MM.1S (cell line): Measurements from ENCODE around the gene ESRRA.

Experiments
- DNase-seq: peaks from one replicate; pipeline ENCODE4 v3.0.0-alpha.2; 2015
- H2AFZ ChIP-seq: fragments of 300-600 bp; sonication (generic); 2 replicates; pipeline ENCODE4 v1.6.0; 2016; ENCODE audit warnings: antibody characterized with exemption, low read length
- H3F3A ChIP-seq: fragments of 300-600 bp; sonication (generic); 2 replicates; pipeline ENCODE4 v1.6.1; 2016; ENCODE audit warnings: mild to moderate bottlenecking, antibody characterized with exemption, low read length, moderate library complexity, mixed read lengths; ENCODE audit not compliant: insufficient read depth
- H3K27ac ChIP-seq: fragments of 300-600 bp; sonication (generic); 2 replicates; pipeline ENCODE4 v1.5.1; 2016; ENCODE audit warnings: mild to moderate bottlenecking, low read length
- H3K27me3 ChIP-seq: fragments of 300-600 bp; sonication (generic); replicated peaks from 2 replicates; pipeline ENCODE4 v1.6.0; 2016; ENCODE audit warnings: low read length; ENCODE audit not compliant: insufficient read depth
- H3K36me3 ChIP-seq: fragments of 300-600 bp; sonication (generic); replicated peaks from 2 replicates; pipeline ENCODE4 v1.6.1; 2016; ENCODE audit warnings: mild to moderate bottlenecking, low read length, mixed read lengths; ENCODE audit not compliant: insufficient read depth
- H3K4me1 ChIP-seq: fragments of 300-600 bp; sonication (generic); 2 replicates; pipeline ENCODE4 v1.6.1; 2016; ENCODE audit warnings: low read length, mixed read lengths
- H3K4me2 ChIP-seq: fragments of 300-600 bp; sonication (generic); 2 replicates; pipeline ENCODE4 v1.6.0; 2016; ENCODE audit warnings: low read depth, low read length
- H3K4me3 ChIP-seq: fragments of 300-600 bp; sonication (generic); 2 replicates; pipeline ENCODE4 v1.5.1; 2016; ENCODE audit warnings: low read length, mixed read lengths
- H3K79me2 ChIP-seq: fragments of 300-600 bp; sonication (generic); 2 replicates; pipeline ENCODE4 v1.6.1; 2016; ENCODE audit warnings: mixed run types, low read length, mixed read lengths
- H3K9ac ChIP-seq: fragments of 300-600 bp; sonication (generic); 2 replicates; pipeline ENCODE4 v1.6.1; 2016; ENCODE audit warnings: low read length, mixed read lengths
- H3K9me2 ChIP-seq: fragments of 300-600 bp; sonication (generic); replicated peaks from 2 replicates; pipeline ENCODE4 v1.6.1; 2016; ENCODE audit warnings: mild to moderate bottlenecking, low read length, mixed read lengths; ENCODE audit not compliant: insufficient read depth
- H3K9me3 ChIP-seq: fragments of 300-600 bp; sonication (generic); replicated peaks from 2 replicates; pipeline ENCODE4 v1.6.1; 2016; ENCODE audit warnings: mild to moderate bottlenecking, low read length, mixed read lengths; ENCODE audit not compliant: insufficient read depth
- H4K20me1 ChIP-seq: fragments of 300-600 bp; sonication (generic); 2 replicates; pipeline ENCODE4 v1.6.1; 2016; ENCODE audit warnings: mild to moderate bottlenecking, low read length, moderate library complexity, mixed read lengths; ENCODE audit not compliant: insufficient read depth
- EZH2 ChIP-seq: fragments of 300-600 bp; sonication (generic); optimal IDR thresholded peaks from 2 replicates; pipeline ENCODE3; 2017; ENCODE audit warnings: low read depth, mild to moderate bottlenecking, antibody characterized with exemption, low read length, mixed read lengths
- EZH2phosphoT487 ChIP-seq: fragments of 300-600 bp; sonication (generic); IDR thresholded peaks from 2 replicates; pipeline ENCODE4 v1.6.1; 2018; ENCODE audit warnings: antibody characterized with exemption, low read length
- TF ChIP-seq, protein P1 (sequence below): fragments of 300-600 bp; sonication (generic); IDR thresholded peaks from 2 replicates; pipeline ENCODE4 v1.5.1; 2016; ENCODE audit warnings: antibody characterized with exemption, low read length, mixed read lengths

ESRRA gene

DNA sequence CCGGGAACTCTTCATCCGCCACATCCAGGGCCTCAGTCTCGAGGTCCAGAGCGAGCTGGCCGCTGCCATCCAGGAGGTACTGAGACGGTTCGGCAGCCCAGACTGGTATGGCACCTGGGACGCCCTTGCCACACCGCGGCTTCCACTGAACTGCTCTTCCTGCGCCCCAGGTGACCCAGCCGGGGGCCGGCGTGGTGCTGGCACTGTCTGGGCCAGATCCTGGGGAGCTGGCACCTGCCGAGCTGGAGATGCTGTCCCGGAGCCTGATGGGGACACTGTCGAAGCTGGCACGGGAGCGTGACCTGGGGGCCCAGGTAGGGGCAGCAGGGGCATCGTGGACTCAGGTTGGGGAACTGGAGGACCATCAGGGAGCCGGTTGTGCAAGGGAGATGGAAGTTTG is 36.1 kb downstream of the ESRRA start:
- DNase-seq: no peak
- peak overlapping the region; percentile 94 for H3K4me2 ChIP-seq
- no peak overlapping the region for H3K4me3 ChIP-seq
- peaks cover 39% of the 10 kb centered on the region for H3K79me2 ChIP-seq
- H3K27ac ChIP-seq: no peak overlapping the region
- H3K9ac ChIP-seq: no peak overlapping the region
- H3F3A ChIP-seq: peaks cover 9% of the 10 kb centered on the region
- no peaks in the 10 kb centered on the region for H3K9me2 ChIP-seq
- H4K20me1 ChIP-seq: no peaks in the 10 kb centered on the region
- TF ChIP-seq EZH2phosphoT487: no peak
- TF ChIP-seq EZH2: no peak
- TF ChIP-seq, protein P1, sequence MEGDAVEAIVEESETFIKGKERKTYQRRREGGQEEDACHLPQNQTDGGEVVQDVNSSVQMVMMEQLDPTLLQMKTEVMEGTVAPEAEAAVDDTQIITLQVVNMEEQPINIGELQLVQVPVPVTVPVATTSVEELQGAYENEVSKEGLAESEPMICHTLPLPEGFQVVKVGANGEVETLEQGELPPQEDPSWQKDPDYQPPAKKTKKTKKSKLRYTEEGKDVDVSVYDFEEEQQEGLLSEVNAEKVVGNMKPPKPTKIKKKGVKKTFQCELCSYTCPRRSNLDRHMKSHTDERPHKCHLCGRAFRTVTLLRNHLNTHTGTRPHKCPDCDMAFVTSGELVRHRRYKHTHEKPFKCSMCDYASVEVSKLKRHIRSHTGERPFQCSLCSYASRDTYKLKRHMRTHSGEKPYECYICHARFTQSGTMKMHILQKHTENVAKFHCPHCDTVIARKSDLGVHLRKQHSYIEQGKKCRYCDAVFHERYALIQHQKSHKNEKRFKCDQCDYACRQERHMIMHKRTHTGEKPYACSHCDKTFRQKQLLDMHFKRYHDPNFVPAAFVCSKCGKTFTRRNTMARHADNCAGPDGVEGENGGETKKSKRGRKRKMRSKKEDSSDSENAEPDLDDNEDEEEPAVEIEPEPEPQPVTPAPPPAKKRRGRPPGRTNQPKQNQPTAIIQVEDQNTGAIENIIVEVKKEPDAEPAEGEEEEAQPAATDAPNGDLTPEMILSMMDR: no peak
- no peaks in the 10 kb centered on the region for H3K36me3 ChIP-seq
- peaks cover 7% of the 10 kb centered on the region for H3K4me1 ChIP-seq
- H3K27me3 ChIP-seq: no peaks in the 10 kb centered on the region
- H3K9me3 ChIP-seq: no peaks in the 10 kb centered on the region
- H2AFZ ChIP-seq: no peak overlapping the region

DNA sequence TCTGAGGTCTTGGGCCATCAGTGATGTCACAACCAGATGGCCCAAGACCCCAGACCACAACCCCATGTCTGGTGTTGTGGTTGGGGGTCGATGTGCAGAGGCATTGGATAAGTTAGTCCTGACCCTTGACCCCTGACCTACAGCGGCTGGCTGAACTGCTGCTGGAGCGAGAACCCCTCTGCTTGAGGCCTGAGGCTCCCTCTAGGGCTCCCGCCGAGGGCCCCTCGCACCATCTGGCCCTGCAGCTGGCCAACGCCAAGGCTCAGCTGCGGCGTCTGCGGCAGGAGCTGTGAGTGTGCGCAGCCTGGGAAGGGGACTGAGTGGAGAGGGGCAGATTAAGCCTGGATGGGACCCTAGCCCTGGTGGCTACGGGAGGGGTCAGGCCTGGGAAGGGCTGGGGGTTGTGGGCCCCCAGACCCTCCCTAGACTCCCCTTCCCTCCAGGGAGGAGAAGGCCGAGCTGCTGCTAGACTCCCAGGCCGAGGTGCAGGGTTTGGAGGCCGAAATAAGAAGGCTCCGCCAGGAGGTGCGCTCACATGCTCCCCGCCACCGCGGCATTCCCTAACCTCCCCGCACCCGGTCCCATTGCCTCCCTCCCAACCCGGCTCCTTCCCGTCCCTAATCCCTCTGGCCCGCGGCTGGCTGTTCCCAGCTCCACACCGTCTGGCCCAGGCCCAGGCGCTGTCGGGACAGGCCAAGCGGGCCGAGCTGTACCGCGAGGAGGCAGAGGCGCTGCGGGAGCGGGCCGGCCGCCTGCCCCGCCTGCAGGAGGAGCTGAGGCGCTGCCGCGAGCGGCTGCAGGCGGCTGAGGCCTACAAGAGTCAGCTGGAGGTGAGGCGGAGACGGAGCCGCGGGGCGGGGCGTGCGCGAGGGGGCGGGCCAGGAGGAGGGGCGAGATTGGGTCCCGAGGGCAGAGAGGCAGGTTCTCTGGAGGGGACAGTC is 36.8 kb downstream of the ESRRA start:
- TF ChIP-seq, protein P1: peak; percentile 41
- no peak for TF ChIP-seq EZH2
- H3K27ac ChIP-seq: no peak overlapping the region
- H3F3A ChIP-seq: peaks cover 9% of the 10 kb centered on the region
- H3K4me1 ChIP-seq: peaks cover 7% of the 10 kb centered on the region
- H3K27me3 ChIP-seq: no peaks in the 10 kb centered on the region
- no peaks in the 10 kb centered on the region for H3K9me3 ChIP-seq
- no peaks in the 10 kb centered on the region for H3K36me3 ChIP-seq
- peak overlapping the region; percentile 42 for H3K4me3 ChIP-seq
- no peaks in the 10 kb centered on the region for H3K9me2 ChIP-seq
- H3K4me2 ChIP-seq: peak overlapping the region; percentile 72
- H3K9ac ChIP-seq: peak overlapping the region; percentile 21; the same call in 1 of the 2 replicates
- H2AFZ ChIP-seq: 0 out of 2 replicates have a peak overlapping the region, but pooled peaks have one; percentile 27
- H3K79me2 ChIP-seq: peaks cover 39% of the 10 kb centered on the region
- DNase-seq: peak; percentile 91
- no peaks in the 10 kb centered on the region for H4K20me1 ChIP-seq

DNA sequence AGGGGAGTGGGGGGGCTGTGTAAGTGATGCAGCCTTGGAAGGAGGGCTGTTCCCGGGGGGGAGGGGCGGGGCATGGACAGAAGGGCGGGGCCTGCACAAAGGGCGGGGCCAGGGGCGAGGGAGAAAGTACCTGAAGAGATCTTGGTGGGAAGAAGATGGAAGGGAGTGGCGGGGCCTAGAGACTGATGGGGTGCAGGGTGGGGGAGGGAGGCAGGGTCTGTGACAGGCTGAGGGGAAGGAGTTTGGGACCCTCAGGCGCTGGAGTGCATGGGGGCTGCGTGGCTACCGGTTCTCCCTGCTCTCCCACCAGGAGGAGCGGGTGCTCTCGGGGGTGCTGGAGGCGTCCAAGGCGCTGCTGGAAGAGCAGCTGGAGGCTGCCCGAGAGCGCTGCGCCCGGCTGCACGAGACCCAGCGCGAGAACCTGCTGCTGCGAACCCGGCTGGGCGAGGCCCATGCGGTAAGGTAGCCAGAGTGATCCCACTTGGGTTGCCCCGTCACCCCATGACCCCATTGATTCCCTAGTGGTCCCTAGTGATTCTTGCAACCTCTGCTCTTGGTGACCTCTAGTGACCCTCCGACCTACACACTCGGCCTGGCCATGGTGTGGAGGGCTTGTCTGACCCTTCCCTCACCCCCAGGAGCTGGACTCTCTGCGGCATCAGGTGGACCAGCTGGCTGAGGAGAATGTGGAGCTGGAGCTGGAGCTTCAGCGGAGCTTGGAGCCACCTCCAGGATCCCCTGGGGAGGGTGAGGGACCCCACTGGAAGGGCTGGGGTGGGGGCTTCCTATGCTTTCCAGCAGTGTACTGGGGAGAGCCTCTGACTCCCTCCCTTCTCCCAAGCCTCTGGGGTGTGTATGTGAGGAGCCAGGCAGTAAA is 37.8 kb downstream of the ESRRA start:
- Histone ChIP-seq H3K9ac (no peak overlapping the region), H3F3A (peaks cover 9% of the 10 kb centered on the region), H3K4me1 (peaks cover 7% of the 10 kb centered on the region), H3K9me2 (no peaks in the 10 kb centered on the region), H4K20me1 (no peaks in the 10 kb centered on the region), H3K36me3 (no peaks in the 10 kb centered on the region), H3K27ac (no peak overlapping the region), H3K4me2 (no peak overlapping the region), H3K9me3 (no peaks in the 10 kb centered on the region), H3K79me2 (peaks cover 39% of the 10 kb centered on the region), H3K27me3 (no peaks in the 10 kb centered on the region), H2AFZ (no peak overlapping the region), H3K4me3 (no peak overlapping the region)
- DNase-seq: no peak
- TF ChIP-seq, protein P1: no peak
- TF ChIP-seq EZH2 (no peak), EZH2phosphoT487 (no peak)
